Measurements from ENCODE around the gene HSPA4L.

GRCh38 chr4:127881563-127881864 is 99.4 kb downstream of the HSPA4L start:
- no peak for TF ChIP-seq CTCF (IDR thresholded peaks at IDR 0.05; ENCODE audit: insufficient read depth, low read length, poor library complexity, severe bottlenecking)
- no peak for TF ChIP-seq EZH2phosphoT487 (conservative IDR thresholded peaks at IDR 0.05; ENCODE audit: low read length)
